GM12878 (cell line): ENCODE results near the gene SPAG6. TPM values are rescaled to one million over a fixed set of nuclear protein-coding genes. Genes with fewer than 3 reads are reported as not detected.

Source experiments
- BHLHE40 ChIP-seq, 2 experiments: fragments of 450-650 bp in 1 of 2; IDR thresholded peaks; 2 replicates each; pipeline ENCODE4 v1.6.1; 2011 to 2017; ENCODE audit warnings: low read depth in 2 of 2, borderline replicate concordance in 1 of 2, improper control_type of control experiment in 1 of 2, low read length in 1 of 2, mild to moderate bottlenecking in 1 of 2
- CHD1 ChIP-seq: IDR thresholded peaks from 2 replicates; pipeline ENCODE4 v1.6.1; 2012; ENCODE audit warnings: low read depth, low read length, improper control_type of control experiment
- EGR1 ChIP-seq, 2 experiments: IDR thresholded peaks; 1 replicate in 1 of 2; 2 replicates in 1 of 2; pipeline ENCODE4 v1.6.1; 2011 to 2012; ENCODE audit warnings: low read depth in 2 of 2, low read length in 2 of 2, borderline replicate concordance in 1 of 2, mild to moderate bottlenecking in 1 of 2, moderate library complexity in 1 of 2
- EP300 ChIP-seq, 2 experiments: fragments of 150-350 bp in 1 of 2; IDR thresholded peaks; 2 replicates each; pipeline ENCODE4 v1.6.1; 2011 to 2012; ENCODE audit warnings: low read depth in 2 of 2, low read length in 2 of 2, borderline replicate concordance in 1 of 2, improper control_type of control experiment in 1 of 2, inconsistent platforms in 1 of 2; ENCODE audit not compliant: control insufficient read depth in 1 of 2
- FOXM1 ChIP-seq: IDR thresholded peaks from 2 replicates; pipeline ENCODE4 v1.6.1; 2012; ENCODE audit warnings: low read depth, mild to moderate bottlenecking, inconsistent platforms, low read length, moderate library complexity
- polyA plus RNA-seq, 11 experiments: library from polyadenylated mRNA; depleted of rRNA in 4 of 11; unstranded in 6 of 11; stranded (reverse) in 5 of 11; fragments of >200 nt; fragmentation: Nextera tagmentation in 4 of 11; fragmentation: Illumina TruSeq in 1 of 11; extraction: Ambion mirVana in 4 of 11; extraction: Trizol in 1 of 11; gene quantifications; 1 replicate in 1 of 11; 2 replicates in 10 of 11; pipeline versions ENCODE4 v1.2.1 to v1.2.3, GENCODE V29; 2011 to 2016; ENCODE audit warnings: inconsistent platforms in 2 of 11, missing spikeins in 2 of 11, low read depth in 1 of 11
- total RNA-seq, 4 experiments: library from RNA; depleted of rRNA in 3 of 4; stranded (reverse); fragments of >200 nt in 3 of 4; fragmentation: Illumina TruSeq in 1 of 4; extraction: Trizol in 1 of 4; gene quantifications; 2 replicates each; pipeline versions ENCODE4 v1.2.1 to v1.2.3, GENCODE V29; 2013 to 2021
- TF ChIP-seq, protein P1 (sequence below): fragments of 450-650 bp; IDR thresholded peaks from 2 replicates; pipeline ENCODE4 v1.6.1; 2016; ENCODE audit warnings: mild to moderate bottlenecking

The SPAG6 gene
- total and polyA plus RNA-seq, 10 of the 15 experiments (the other 5 are each of a cell fraction or from before 2014, with no cell fraction given) = 0.13 to 0.99 (median 0.40) TPM; not detected in 1

DNA sequence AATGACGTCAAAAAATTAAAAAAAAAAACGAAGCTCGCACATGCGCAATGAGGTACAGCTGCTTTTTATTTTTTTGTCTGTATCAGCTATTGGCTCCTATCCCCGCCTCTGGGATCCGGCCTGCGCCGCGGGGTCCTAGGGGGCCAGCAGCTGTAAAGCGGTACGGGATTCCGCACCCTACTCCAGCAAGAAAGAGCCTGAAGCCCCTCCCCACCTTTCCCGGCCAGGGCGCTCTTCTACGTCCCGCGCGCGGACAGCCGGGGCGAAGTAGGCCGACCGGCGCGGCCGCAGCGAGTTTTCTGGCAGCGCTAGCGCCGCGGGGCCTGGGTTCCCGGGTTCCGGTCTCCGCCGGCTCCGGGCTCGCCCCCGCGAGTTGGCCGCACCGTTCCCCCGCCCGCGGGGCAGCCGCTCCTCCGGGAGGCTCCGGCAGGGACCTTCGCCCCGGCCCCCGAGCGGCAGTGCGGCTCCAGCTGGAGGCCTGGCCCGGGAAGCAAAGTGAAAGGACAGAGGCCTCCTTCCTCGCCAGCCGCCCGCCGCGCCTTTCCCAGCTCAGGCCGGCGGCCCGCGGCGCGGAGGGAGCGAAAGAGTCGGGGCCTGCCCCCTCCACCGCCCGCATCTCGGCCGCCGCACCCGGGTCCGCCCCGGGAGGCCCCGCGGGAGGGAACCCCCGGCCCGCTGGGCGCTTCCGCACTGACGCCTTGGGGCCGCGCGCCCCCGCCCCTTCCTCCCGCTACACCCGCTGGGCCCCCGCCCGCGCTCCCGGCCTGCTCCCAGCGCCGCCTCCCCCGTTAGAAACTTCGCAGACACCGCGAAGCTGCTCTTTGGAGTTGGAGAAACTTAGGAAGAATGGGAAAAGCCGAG lies 4.7 kb upstream of the SPAG6 start (continued):
- TF ChIP-seq, protein P1, sequence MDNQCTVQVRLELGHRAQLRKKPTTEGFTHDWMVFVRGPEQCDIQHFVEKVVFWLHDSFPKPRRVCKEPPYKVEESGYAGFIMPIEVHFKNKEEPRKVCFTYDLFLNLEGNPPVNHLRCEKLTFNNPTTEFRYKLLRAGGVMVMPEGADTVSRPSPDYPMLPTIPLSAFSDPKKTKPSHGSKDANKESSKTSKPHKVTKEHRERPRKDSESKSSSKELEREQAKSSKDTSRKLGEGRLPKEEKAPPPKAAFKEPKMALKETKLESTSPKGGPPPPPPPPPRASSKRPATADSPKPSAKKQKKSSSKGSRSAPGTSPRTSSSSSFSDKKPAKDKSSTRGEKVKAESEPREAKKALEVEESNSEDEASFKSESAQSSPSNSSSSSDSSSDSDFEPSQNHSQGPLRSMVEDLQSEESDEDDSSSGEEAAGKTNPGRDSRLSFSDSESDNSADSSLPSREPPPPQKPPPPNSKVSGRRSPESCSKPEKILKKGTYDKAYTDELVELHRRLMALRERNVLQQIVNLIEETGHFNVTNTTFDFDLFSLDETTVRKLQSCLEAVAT = peak; percentile 58; the same call in 1 of the 2 replicates
- peak in 1 of 2 experiments; percentile 69; a peak in 1 of 3 replicates for TF ChIP-seq EGR1 (IDR thresholded peaks at IDR 0.05; ENCODE audit: borderline replicate concordance in 1 of 2, low read depth in 2 of 2, low read length in 2 of 2)
- no peak for TF ChIP-seq FOXM1
- peak in 1 of 2 experiments; percentile 17; a peak in 1 of 4 replicates for TF ChIP-seq BHLHE40 (IDR thresholded peaks at IDR 0.05; ENCODE audit: borderline replicate concordance in 1 of 2, low read depth in 2 of 2, low read length in 1 of 2)
- no peak for TF ChIP-seq CHD1
- TF ChIP-seq EP300 (IDR thresholded peaks at IDR 0.05; ENCODE audit: borderline replicate concordance in 1 of 2, control insufficient read depth in 1 of 2, low read depth in 2 of 2, low read length in 2 of 2) = 0 out of 4 replicates have a peak, but pooled peaks of 1 of the 2 experiments have one; percentile 16
